HPDE6-E6E7 (cell line): Measurements from ENCODE around the gene KRT76.
"Not testable (repeated sequence)": the region's sequence is repeated elsewhere in the genome, so short reads cannot be mapped to it uniquely, and the experiment has no call there.

Source experiments
- DNase-seq: peaks from one replicate; pipeline ENCODE4 v3.0.0; 2011; ENCODE audit warnings: missing footprints; ENCODE audit errors: extremely low spot score

KRT76 gene

GRCh38 chr12:52759695-52760094 is 17.4 kb downstream of the KRT76 start:
- DNase-seq = no peak

- no peak for DNase-seq
These were observed 17.9 kb downstream of the KRT76 start for GRCh38 chr12:52759218-52759617.

- no peak for DNase-seq
These were observed 19.5 kb downstream of the KRT76 start for GRCh38 chr12:52757449-52758176.

GRCh38 chr12:52756281-52756960 is 20.7 kb downstream of the KRT76 start:
- DNase-seq = no peak

GRCh38 chr12:52755533-52755932 is 21.6 kb downstream of the KRT76 start:
- DNase-seq = no peak

- no peak for DNase-seq
These were observed 23.0 kb downstream of the KRT76 start for GRCh38 chr12:52754135-52754534.

- no peak for DNase-seq
These were observed 23.9 kb downstream of the KRT76 start for GRCh38 chr12:52753283-52753682.

GRCh38 chr12:52752516-52752915 is 24.6 kb downstream of the KRT76 start:
- no peak for DNase-seq

- no peak for DNase-seq
These were observed 25.4 kb downstream of the KRT76 start for GRCh38 chr12:52751795-52752194.

GRCh38 chr12:52750532-52750931 is 26.6 kb downstream of the KRT76 start:
- not testable (repeated sequence) for DNase-seq

GRCh38 chr12:52749827-52750226 is 27.3 kb downstream of the KRT76 start:
- no peak for DNase-seq

GRCh38 chr12:52748578-52748977 is 28.6 kb downstream of the KRT76 start:
- DNase-seq = no peak

GRCh38 chr12:52745554-52745953 is 31.6 kb downstream of the KRT76 start:
- DNase-seq = no peak

GRCh38 chr12:52744493-52745156 is 32.5 kb downstream of the KRT76 start:
- no peak for DNase-seq

- no peak for DNase-seq
These were observed 34.2 kb downstream of the KRT76 start for GRCh38 chr12:52742822-52743457.

- no peak for DNase-seq
These were observed 35.0 kb downstream of the KRT76 start for GRCh38 chr12:52742196-52742580.

- peak; percentile 42 for DNase-seq
These were observed 35.6 kb downstream of the KRT76 start for GRCh38 chr12:52741375-52742195.

- DNase-seq = peak; percentile 28
These were observed 36.6 kb downstream of the KRT76 start for GRCh38 chr12:52740584-52740983.

- DNase-seq = no peak
These were observed 37.2 kb downstream of the KRT76 start for GRCh38 chr12:52739963-52740362.

- DNase-seq = no peak
These were observed 41.1 kb downstream of the KRT76 start for GRCh38 chr12:52735816-52736632.

GRCh38 chr12:52735106-52735505 is 42.0 kb downstream of the KRT76 start:
- DNase-seq = no peak
